HTERT RPE-1 (cell line): ENCODE measurements around the gene NAGPA.
"Not testable (repeated sequence)": the region's sequence is repeated elsewhere in the genome, so short reads cannot be mapped to it uniquely, and the experiment has no call there.

Source experiments
- in situ Hi-C: fragments of 300-500 bp; cut with MboI; formaldehyde crosslinking; loops from 4 replicates; pipeline ENCODE4 v1.14.3; 2020; ENCODE audit warnings: low sequenced_read_pairs

NAGPA gene

GRCh38 chr16:5033256-5034166, at the start of gene NAGPA:
Gene NAGPA, minus strand, starts transcription at chr16:5033935. Its CDS starts 21 bp downstream, at chr16:5033914.
- in situ Hi-C loops: no loop called here

- in situ Hi-C loops: not testable (repeated sequence)
These were observed 47.3 kb upstream of the NAGPA start for GRCh38 chr16:5080996-5081395.

- in situ Hi-C loops: not testable (repeated sequence)
These were observed 46.7 kb upstream of the NAGPA start for GRCh38 chr16:5080461-5080860.

GRCh38 chr16:5078626-5079025, 44.9 kb upstream of the NAGPA start:
- in situ Hi-C loops: no loop called here

- in situ Hi-C loops: no loop called here
These were observed 43.6 kb upstream of the NAGPA start for GRCh38 chr16:5077304-5077703.

GRCh38 chr16:5075637-5076036, 41.9 kb upstream of the NAGPA start:
- in situ Hi-C loops: no loop called here

- in situ Hi-C loops: not testable (repeated sequence)
These were observed 40.0 kb upstream of the NAGPA start for GRCh38 chr16:5073771-5074170.

GRCh38 chr16:5073279-5073629, 39.5 kb upstream of the NAGPA start:
- in situ Hi-C loops: no loop called here

- in situ Hi-C loops: no loop called here
These were observed 38.9 kb upstream of the NAGPA start for GRCh38 chr16:5072334-5073278.

GRCh38 chr16:5071681-5072333, 38.1 kb upstream of the NAGPA start, which contains the start of gene ALG1:
Gene ALG1, plus strand, starts transcription at chr16:5071843. Its CDS starts 7 bp downstream, at chr16:5071850.
- in situ Hi-C loops: no loop called here

- in situ Hi-C loops: no loop called here
These were observed 37.6 kb upstream of the NAGPA start for GRCh38 chr16:5071341-5071680.

- in situ Hi-C loops: no loop called here
These were observed 36.9 kb upstream of the NAGPA start for GRCh38 chr16:5070431-5071186.

GRCh38 chr16:5069854-5070253, 36.1 kb upstream of the NAGPA start:
- in situ Hi-C loops: no loop called here

- in situ Hi-C loops: no loop called here
These were observed 35.3 kb upstream of the NAGPA start for GRCh38 chr16:5069048-5069447.

GRCh38 chr16:5066511-5066910, 32.8 kb upstream of the NAGPA start:
- in situ Hi-C loops: no loop called here

GRCh38 chr16:5065813-5066212, 32.1 kb upstream of the NAGPA start, which contains the start of gene C16orf89:
Gene C16orf89, minus strand, starts transcription at chr16:5065956. Its CDS starts 48 bp downstream, at chr16:5065908.
- in situ Hi-C loops: no loop called here

GRCh38 chr16:5065326-5065725, 31.6 kb upstream of the NAGPA start:
- in situ Hi-C loops: no loop called here

- in situ Hi-C loops: no loop called here
These were observed 31.2 kb upstream of the NAGPA start for GRCh38 chr16:5064915-5065314.

GRCh38 chr16:5062790-5063765, 29.3 kb upstream of the NAGPA start:
- in situ Hi-C loops: no loop called here
